GM18508 (cell line): ENCODE measurements around the gene DOK1.

ENCODE experiments used
- ATAC-seq: cut with Tn5 transposase; IDR thresholded peaks from one replicate; pipeline ENCODE4 v1.9.1; 2021; ENCODE audit warnings: moderate number of reproducible peaks; ENCODE audit not compliant: insufficient read depth, unreplicated experiment

DOK1 gene

DNA sequence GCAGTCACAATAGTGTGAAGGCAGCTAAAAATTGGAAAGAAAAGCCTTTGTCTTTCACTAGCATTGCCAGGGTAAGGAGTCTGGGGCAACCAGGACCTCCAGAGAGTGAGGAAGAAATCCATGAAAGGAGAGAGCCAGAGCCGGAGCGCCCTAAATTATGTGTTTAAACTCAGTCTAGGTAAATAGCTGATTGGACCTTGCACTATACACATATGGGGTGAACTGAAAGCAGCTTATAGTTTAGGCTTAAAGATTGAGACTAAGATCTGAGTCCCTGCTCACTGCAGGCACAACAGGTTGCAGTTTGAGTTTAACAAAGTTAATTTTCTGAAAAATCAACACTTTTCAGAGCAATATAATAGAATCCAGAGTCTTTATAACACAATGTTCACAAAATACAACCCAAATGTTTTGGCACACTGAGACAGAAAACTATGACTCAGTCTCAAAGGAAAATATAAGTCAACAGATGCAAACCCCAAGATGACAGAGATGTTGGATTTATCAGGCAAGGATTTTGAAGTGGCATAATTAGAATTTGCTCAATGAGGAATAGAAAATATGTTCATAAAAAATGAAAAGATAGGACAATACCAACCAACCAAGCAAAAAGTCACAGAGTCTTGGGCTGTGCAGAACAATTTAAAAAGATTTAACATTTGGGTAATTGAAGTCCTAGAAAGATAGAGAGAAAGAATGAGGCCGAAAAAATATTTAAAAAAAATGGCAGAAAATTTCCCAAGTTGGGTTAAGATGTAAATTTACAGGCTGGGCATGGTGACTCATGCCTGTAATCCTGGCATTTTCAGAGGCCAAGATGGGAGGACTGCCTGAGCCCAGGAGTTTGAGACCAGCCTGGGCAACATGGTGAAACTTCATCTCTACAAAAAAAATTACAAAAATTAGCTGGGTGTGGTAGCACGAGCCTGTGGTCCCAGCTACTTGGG is 39.6 kb downstream of the DOK1 start:
- no peak for ATAC-seq

DNA sequence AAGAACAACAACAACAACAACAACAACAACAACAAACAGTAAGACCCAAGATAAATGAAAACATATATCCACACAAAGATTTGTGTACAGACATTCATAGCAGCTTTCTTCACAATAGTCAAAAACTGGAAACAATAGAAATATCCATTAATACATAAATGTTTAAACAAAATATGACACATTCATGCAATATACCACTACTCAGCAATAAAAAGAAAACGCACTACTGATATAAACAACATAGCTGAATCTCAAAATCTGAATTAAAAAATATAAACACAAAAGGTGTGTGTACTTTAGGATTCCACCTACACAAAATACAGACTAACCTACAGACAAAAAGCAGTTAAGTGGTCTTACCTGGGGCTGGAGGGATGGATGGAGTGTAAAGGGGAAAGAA is 42.1 kb downstream of the DOK1 start:
- no peak for ATAC-seq

DNA sequence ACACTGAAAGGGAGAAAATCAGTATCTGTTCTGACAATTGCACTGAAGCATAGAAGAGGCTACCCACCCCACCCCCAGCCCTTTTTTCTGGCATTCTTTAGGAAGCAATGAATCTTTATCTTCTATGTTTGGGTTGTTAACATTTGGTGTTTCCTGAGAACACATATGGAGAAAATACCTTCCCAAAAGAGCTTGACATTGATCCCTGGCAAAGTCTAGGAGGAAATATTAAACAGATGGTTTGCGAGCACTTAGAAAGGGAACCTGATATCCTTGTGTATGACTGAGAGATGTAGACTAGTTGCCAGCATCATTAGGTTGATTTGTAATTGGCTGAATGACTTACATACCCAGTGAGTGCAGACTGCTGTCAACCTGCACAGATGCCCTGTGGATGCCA is 42.9 kb downstream of the DOK1 start:
- no peak for ATAC-seq

DNA sequence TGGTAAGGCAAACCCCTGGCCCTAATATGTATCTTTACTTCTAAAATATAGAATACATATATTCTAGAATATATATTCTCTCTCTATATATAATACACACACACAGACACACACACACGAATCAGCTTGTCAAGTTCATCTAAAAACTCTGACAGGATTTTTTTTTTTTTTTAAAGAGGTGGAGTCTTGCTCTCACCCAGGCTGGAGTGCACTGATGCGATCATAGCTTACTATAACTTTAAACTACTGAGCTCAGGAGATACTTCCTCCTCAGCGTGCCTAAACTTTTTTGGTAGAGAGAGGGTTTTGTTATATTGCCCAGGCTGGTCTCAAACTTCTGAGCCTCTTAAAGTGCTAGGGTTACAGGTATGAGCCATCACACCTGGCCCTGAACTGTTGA is 45.2 kb downstream of the DOK1 start:
- ATAC-seq: no peak

DNA sequence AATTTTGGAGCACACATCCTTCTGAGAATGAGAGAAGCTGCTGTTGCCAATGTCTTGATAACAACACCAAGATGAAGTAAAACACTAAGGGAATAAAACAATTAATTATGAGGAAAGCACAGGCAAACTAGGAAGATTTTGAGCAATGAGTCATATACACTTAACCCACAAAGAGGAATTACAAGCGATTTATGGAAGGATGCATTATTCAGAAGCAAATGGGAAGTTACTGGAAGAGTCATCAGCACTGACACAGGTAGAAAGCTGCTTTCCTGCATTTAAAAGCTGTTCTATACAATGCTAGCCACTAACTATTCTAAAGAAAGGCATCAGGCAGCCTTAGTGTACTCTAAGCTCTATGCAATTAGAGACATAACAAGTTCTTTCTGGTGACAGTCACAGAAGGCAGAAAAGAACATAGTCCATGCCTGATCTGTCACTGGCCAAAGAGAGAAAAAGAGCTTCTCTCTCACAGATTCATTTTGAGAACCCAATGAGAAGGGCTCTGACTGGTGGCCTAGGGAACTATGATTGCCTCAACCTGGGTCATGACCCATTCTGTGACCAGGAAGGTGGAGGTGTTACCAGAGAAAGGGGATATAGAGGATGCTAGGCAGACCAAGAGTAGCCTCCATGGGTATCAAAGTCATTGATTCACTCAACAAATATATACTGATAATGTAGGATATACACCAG is 48.2 kb downstream of the DOK1 start:
- no peak for ATAC-seq

DNA sequence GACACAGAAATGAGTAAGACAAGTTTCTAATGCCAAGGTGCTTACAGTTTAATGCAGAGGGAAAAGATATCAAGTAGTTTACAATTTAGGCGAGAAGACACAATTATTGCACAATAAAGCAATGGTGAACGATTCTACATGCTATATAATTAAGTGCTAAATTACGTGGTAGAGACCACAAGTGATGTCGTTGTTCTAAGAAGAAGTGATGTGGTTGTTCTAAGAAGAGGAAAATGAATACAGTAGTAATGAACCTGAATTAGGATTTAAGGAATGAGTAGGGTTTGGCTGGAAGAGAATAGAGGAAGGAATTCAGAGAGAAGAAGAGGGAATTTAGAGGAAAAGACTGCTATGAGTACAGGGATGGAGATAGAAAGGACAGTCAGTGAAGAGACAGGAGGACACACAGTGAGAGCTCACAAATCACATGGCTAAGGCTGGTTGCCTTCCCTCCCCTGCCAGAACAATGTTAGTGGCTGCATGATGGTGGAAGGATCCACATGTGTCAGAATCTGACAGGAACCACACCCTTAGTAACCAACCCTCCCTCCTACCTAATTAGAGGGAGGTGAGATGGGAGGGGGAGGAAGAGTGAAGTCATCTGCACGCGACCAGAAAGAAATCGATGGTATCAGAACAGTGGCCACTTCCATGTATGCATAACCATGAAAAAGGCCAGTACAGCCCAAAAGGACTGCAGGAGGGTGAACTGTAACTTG is 48.9 kb downstream of the DOK1 start:
- no peak for ATAC-seq

DNA sequence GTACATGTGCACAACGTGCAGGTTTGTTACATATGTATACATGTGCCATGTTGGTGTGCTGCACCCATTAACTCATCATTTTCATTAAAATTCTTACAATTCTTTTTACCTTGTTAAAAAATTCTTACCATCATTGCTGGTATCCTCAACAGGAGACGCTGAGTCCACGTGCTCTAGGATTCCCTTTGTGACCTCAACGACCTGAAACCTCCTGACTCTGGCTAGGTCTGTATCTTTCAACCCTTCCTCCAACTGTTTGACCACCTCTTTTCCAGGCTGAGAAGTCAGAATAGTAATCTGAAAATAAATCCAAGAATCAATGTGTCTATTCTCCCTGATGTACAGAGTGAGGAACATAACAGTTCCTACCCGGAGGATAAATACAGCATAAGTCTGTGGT is 52.4 kb downstream of the DOK1 start:
- ATAC-seq: no peak
